ENCODE data around the gene RNPEPL1.

Gene RNPEPL1

DNA sequence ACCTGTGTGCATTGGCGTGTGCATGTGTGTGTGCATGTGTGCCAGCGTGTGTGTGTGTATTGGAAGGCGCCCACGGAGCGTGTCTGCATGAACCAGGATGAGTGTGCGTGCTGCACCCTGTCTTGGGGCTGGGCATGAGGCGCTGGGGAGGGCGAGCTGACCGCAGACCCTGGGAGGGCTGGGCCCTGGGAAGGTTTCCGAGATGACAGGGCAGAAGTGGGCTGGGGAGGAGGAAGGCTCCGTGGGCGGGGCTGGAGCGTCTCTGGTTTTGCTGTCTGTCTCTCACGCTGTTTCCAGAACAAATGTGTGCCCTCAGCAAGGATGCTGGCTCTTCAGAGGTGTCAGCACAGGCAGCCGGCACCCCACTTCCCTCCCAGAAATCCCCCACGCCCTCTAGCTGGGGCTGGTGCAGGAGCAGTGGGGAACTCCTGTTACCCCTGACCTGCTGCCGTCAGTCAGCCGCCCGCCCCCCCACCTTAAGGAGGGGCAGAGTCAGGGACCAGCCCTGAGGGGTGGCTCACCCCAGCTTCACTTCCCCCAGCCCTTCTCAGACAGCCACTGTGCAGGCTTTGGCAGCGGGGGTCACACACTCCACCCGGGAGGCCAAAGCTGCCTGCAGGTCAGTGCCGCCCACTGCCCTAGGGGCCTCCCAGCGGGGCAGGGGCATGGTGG lies 56.8 kb downstream of the RNPEPL1 start, which contains the start of gene GPR35:
Gene GPR35 (plus strand): TSS at position 531 of the 672 bp plus-strand sequence. CDS start 4,473 bp downstream, outside the sequence.
- no peaks in the 10 kb centered on the region for H3K4me1 ChIP-seq (ENCODE audit: control insufficient read depth, low read depth, low read length)
- H3K23ac ChIP-seq (ENCODE audit: low read length), result no peak within 1 kb of the TSS
- no peaks in the 10 kb centered on the region for H3K27me3 ChIP-seq (ENCODE audit: insufficient read depth, low read length, poor library complexity)
- no peak within 1 kb of the TSS for H2BK5ac ChIP-seq (ENCODE audit: low read length)
- no peak within 1 kb of the TSS for H3K4me3 ChIP-seq (ENCODE audit: low read length)
- DNase-seq, result no peak
- H2BK15ac ChIP-seq (replicated peaks; ENCODE audit: low read depth), result no peak within 1 kb of the TSS
- H3K18ac ChIP-seq (ENCODE audit: low read length), result no peak within 1 kb of the TSS
- no peak within 1 kb of the TSS for H3K9ac ChIP-seq (ENCODE audit: low read length)
- no peaks in the 10 kb centered on the region for H3K79me1 ChIP-seq (ENCODE audit: low read length)
- no peak within 1 kb of the TSS for H4K5ac ChIP-seq (ENCODE audit: low read length)
- H2AK5ac ChIP-seq (ENCODE audit: low read length), result no peak within 1 kb of the TSS
- H3K79me2 ChIP-seq (ENCODE audit: control insufficient read depth, insufficient read depth, low read length), result no peaks in the 10 kb centered on the region
- no peak within 1 kb of the TSS for H2BK120ac ChIP-seq (ENCODE audit: low read depth, low read length)
- H3K4ac ChIP-seq (ENCODE audit: low read depth, low read length), result no peak within 1 kb of the TSS
- H3K36me3 ChIP-seq (ENCODE audit: control insufficient read depth, insufficient read depth, low read length), result no peaks in the 10 kb centered on the region
- H3K56ac ChIP-seq (ENCODE audit: low read length), result no peak within 1 kb of the TSS
- no CpG with 5 or more reads among the region's 23 CpGs for WGBS (ENCODE audit: extremely low coverage, insufficient coverage, low lambda C conversion rate)
- H4K8ac ChIP-seq (ENCODE audit: low read depth, low read length), result no peak within 1 kb of the TSS
- H3K4me2 ChIP-seq (ENCODE audit: low read length), result no peak within 1 kb of the TSS
- H3K27ac ChIP-seq (ENCODE audit: low read depth, low read length), result no peak within 1 kb of the TSS

DNA sequence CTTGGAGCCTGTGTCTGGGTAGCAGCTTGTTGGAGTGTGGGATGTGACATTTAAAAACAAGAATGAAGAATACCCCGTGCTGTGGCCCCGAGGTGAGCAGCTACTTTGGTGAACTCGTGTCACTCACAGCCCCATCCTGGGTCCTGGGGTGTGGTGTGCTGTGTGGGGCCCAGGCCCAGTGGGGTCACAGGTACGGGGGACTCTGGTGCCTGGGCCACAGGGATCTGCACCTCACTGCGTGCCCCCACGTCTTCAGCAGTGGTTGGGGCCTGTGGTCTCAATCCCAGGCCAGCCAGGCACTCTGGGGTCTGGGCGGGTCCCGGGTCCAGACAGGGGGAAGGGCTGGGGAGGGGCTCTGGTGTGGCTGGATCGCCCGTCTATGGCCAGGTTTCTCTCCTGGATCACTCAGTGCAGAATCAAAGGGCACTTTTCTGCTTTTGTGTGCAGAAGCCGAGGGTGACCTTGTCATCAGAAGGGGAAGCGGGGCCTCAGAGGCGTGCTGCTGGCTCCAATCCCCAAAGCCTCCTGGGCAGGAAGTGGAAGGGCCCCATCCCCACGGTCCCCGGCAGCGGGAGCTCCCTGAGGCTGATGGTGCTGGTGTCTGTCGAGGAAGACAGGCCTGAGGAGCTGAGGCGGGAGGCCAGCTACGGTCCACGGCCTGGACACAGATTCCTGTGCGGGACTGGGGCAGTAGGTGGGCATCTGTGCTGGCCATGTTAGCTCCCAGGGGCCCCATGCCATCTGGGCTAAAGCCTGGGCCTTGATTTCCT lies 58.4 kb downstream of the RNPEPL1 start:
- WGBS (ENCODE audit: extremely low coverage, insufficient coverage, low lambda C conversion rate), result no CpG with 5 or more reads among the region's 21 CpGs

GRCh38 chr2:240627736-240628506 lies 59.6 kb downstream of the RNPEPL1 start:
- no peaks in the 10 kb centered on the region for H3K4me1 ChIP-seq (ENCODE audit: control insufficient read depth, low read depth, low read length)
- H3K27me3 ChIP-seq (ENCODE audit: insufficient read depth, low read length, poor library complexity), result no peaks in the 10 kb centered on the region
- H3K4me2 ChIP-seq (ENCODE audit: low read length), result no peak overlapping the region
- no peak overlapping the region for H2AK5ac ChIP-seq (ENCODE audit: low read length)
- no peak overlapping the region for H3K9ac ChIP-seq (ENCODE audit: low read length)
- no peaks in the 10 kb centered on the region for H3K36me3 ChIP-seq (ENCODE audit: control insufficient read depth, insufficient read depth, low read length)
- no peaks in the 10 kb centered on the region for H3K79me1 ChIP-seq (ENCODE audit: low read length)
- no peak overlapping the region for H3K4ac ChIP-seq (ENCODE audit: low read depth, low read length)
- H2BK15ac ChIP-seq (replicated peaks; ENCODE audit: low read depth), result no peak overlapping the region
- H3K56ac ChIP-seq (ENCODE audit: low read length), result no peak overlapping the region
- no peak overlapping the region for H3K4me3 ChIP-seq (ENCODE audit: low read length)
- no peak overlapping the region for H2BK120ac ChIP-seq (ENCODE audit: low read depth, low read length)
- no peak overlapping the region for H3K23ac ChIP-seq (ENCODE audit: low read length)
- no CpG with 5 or more reads among the region's 17 CpGs for WGBS (ENCODE audit: extremely low coverage, insufficient coverage, low lambda C conversion rate)
- no peak overlapping the region for H2BK5ac ChIP-seq (ENCODE audit: low read length)
- no peak for DNase-seq
- no peaks in the 10 kb centered on the region for H3K79me2 ChIP-seq (ENCODE audit: control insufficient read depth, insufficient read depth, low read length)
- no peak overlapping the region for H4K8ac ChIP-seq (ENCODE audit: low read depth, low read length)
- H4K5ac ChIP-seq (ENCODE audit: low read length), result no peak overlapping the region
- H3K18ac ChIP-seq (ENCODE audit: low read length), result no peak overlapping the region
- H3K27ac ChIP-seq (ENCODE audit: low read depth, low read length), result no peak overlapping the region

More for the DNA sequence above, 58.4 kb downstream of the RNPEPL1 start:
- Histone ChIP-seq H3K27me3 (ENCODE audit: insufficient read depth, low read length, poor library complexity) (no peaks in the 10 kb centered on the region), H3K23ac (ENCODE audit: low read length) (no peak overlapping the region), H3K4me3 (ENCODE audit: low read length) (no peak overlapping the region), H4K5ac (ENCODE audit: low read length) (no peak overlapping the region), H3K79me2 (ENCODE audit: control insufficient read depth, insufficient read depth, low read length) (no peaks in the 10 kb centered on the region), H3K4me1 (ENCODE audit: control insufficient read depth, low read depth, low read length) (no peaks in the 10 kb centered on the region), H2BK5ac (ENCODE audit: low read length) (no peak overlapping the region), H2AK5ac (ENCODE audit: low read length) (no peak overlapping the region), H3K79me1 (ENCODE audit: low read length) (no peaks in the 10 kb centered on the region), H3K18ac (ENCODE audit: low read length) (no peak overlapping the region), H2BK120ac (ENCODE audit: low read depth, low read length) (no peak overlapping the region), H3K4me2 (ENCODE audit: low read length) (no peak overlapping the region), H3K9ac (ENCODE audit: low read length) (no peak overlapping the region), H2BK15ac (replicated peaks; ENCODE audit: low read depth) (no peak overlapping the region), H3K36me3 (ENCODE audit: control insufficient read depth, insufficient read depth, low read length) (no peaks in the 10 kb centered on the region), H3K56ac (ENCODE audit: low read length) (no peak overlapping the region), H3K4ac (ENCODE audit: low read depth, low read length) (no peak overlapping the region), H3K27ac (ENCODE audit: low read depth, low read length) (no peak overlapping the region), H4K8ac (ENCODE audit: low read depth, low read length) (no peak overlapping the region)
- DNase-seq, result no peak

- Histone ChIP-seq H3K4me3 (ENCODE audit: low read length) (no peak overlapping the region), H3K79me2 (ENCODE audit: control insufficient read depth, insufficient read depth, low read length) (no peaks in the 10 kb centered on the region), H4K5ac (ENCODE audit: low read length) (no peak overlapping the region), H3K27me3 (ENCODE audit: insufficient read depth, low read length, poor library complexity) (no peaks in the 10 kb centered on the region), H2BK120ac (ENCODE audit: low read depth, low read length) (no peak overlapping the region), H3K79me1 (ENCODE audit: low read length) (no peaks in the 10 kb centered on the region), H3K4me2 (ENCODE audit: low read length) (no peak overlapping the region), H3K23ac (ENCODE audit: low read length) (no peak overlapping the region), H3K56ac (ENCODE audit: low read length) (no peak overlapping the region), H2AK5ac (ENCODE audit: low read length) (no peak overlapping the region), H2BK15ac (replicated peaks; ENCODE audit: low read depth) (no peak overlapping the region), H2BK5ac (ENCODE audit: low read length) (no peak overlapping the region), H3K18ac (ENCODE audit: low read length) (no peak overlapping the region), H3K9ac (ENCODE audit: low read length) (no peak overlapping the region), H3K4ac (ENCODE audit: low read depth, low read length) (no peak overlapping the region), H3K36me3 (ENCODE audit: control insufficient read depth, insufficient read depth, low read length) (no peaks in the 10 kb centered on the region), H3K27ac (ENCODE audit: low read depth, low read length) (no peak overlapping the region), H4K8ac (ENCODE audit: low read depth, low read length) (no peak overlapping the region), H3K4me1 (ENCODE audit: control insufficient read depth, low read depth, low read length) (no peaks in the 10 kb centered on the region)
- WGBS (ENCODE audit: extremely low coverage, insufficient coverage, low lambda C conversion rate), result no CpG with 5 or more reads among the region's 7 CpGs
- no peak for DNase-seq
Measured at GRCh38 chr2:240628507-240628807, 60.2 kb downstream of the RNPEPL1 start.

DNA sequence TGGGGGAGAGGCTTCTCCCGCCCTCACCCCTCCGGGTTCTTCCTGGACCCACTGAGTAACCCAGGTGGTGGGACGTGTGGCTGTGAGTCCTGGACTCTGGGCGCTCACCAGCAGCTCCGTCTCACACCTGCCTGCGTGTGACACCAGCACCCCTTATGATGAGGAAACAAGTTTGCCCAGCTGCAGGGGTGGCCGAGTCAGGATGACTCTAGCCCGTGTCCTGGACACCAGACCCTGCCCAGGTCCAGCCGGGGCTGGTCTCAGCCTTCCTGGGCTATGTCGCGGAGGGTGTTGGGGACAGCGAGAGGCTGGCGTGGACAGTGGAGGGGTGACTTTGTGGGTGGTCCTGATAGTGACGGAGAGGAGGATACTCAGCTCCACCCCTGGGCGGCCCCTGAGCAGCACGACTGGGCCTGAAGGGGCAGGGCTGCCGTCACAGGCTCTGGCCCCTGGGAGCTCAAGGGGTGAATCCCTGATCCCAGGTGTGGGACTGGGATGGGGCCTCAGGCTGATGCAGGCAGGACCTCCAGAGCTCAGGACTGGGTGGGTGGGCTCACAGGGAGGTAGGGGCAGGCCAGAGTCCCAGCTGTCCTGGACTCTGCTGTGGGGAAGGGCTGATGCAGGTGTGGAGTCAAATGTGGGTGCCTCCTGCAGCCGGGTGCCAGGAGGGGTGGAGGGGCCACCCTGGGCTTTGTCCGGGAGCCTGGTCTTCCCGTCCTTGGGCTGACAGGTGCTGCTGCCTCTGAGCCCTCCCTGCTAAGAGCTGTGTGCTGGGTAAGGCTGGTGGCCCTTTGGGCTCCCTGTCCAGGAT lies 60.7 kb downstream of the RNPEPL1 start:
- Histone ChIP-seq H4K5ac (ENCODE audit: low read length) (no peak overlapping the region), H3K36me3 (ENCODE audit: control insufficient read depth, insufficient read depth, low read length) (no peaks in the 10 kb centered on the region), H3K4me3 (ENCODE audit: low read length) (no peak overlapping the region), H3K23ac (ENCODE audit: low read length) (no peak overlapping the region), H3K18ac (ENCODE audit: low read length) (no peak overlapping the region), H3K79me1 (ENCODE audit: low read length) (no peaks in the 10 kb centered on the region), H3K9ac (ENCODE audit: low read length) (no peak overlapping the region), H3K79me2 (ENCODE audit: control insufficient read depth, insufficient read depth, low read length) (no peaks in the 10 kb centered on the region), H4K8ac (ENCODE audit: low read depth, low read length) (no peak overlapping the region), H3K4ac (ENCODE audit: low read depth, low read length) (no peak overlapping the region), H3K4me1 (ENCODE audit: control insufficient read depth, low read depth, low read length) (no peaks in the 10 kb centered on the region), H3K56ac (ENCODE audit: low read length) (no peak overlapping the region), H3K27me3 (ENCODE audit: insufficient read depth, low read length, poor library complexity) (no peaks in the 10 kb centered on the region), H2BK120ac (ENCODE audit: low read depth, low read length) (no peak overlapping the region), H2BK5ac (ENCODE audit: low read length) (no peak overlapping the region), H2BK15ac (replicated peaks; ENCODE audit: low read depth) (no peak overlapping the region), H2AK5ac (ENCODE audit: low read length) (no peak overlapping the region), H3K27ac (ENCODE audit: low read depth, low read length) (no peak overlapping the region), H3K4me2 (ENCODE audit: low read length) (no peak overlapping the region)
- DNase-seq, result no peak
- WGBS (ENCODE audit: extremely low coverage, insufficient coverage, low lambda C conversion rate), result no CpG with 5 or more reads among the region's 20 CpGs
